Panc1 (cell line): ENCODE measurements around the gene RFC5.

Experiments
- CTCF ChIP-seq: fragments of 450-650 bp; IDR thresholded peaks from 2 replicates; pipeline ENCODE4 v1.5.1; 2017; ENCODE audit warnings: mild to moderate bottlenecking
- POLR2AphosphoS5 ChIP-seq: IDR thresholded peaks from 2 replicates; pipeline ENCODE4 v1.6.1; 2012; ENCODE audit warnings: mild to moderate bottlenecking, low read depth, low read length, moderate library complexity
- SIN3A ChIP-seq: IDR thresholded peaks from 2 replicates; pipeline ENCODE4 v1.6.1; 2012; ENCODE audit warnings: low read depth, mild to moderate bottlenecking, low read length, moderate library complexity, borderline replicate concordance; ENCODE audit not compliant: insufficient read depth
- TCF7L2 ChIP-seq: IDR thresholded peaks from 2 replicates; pipeline ENCODE4 v1.6.1; 2011; ENCODE audit warnings: mild to moderate bottlenecking, low read depth, low read length, inconsistent platforms
- TF ChIP-seq, protein P1 (sequence below), 2 experiments: IDR thresholded peaks; 2 replicates each; pipeline ENCODE4 v1.6.1; 2011 to 2012; ENCODE audit warnings: low read depth in 2 of 2, control low read depth in 1 of 2, low read length in 1 of 2, mild to moderate bottlenecking in 1 of 2, moderate library complexity in 1 of 2; ENCODE audit not compliant: insufficient read depth in 1 of 2

DNA sequence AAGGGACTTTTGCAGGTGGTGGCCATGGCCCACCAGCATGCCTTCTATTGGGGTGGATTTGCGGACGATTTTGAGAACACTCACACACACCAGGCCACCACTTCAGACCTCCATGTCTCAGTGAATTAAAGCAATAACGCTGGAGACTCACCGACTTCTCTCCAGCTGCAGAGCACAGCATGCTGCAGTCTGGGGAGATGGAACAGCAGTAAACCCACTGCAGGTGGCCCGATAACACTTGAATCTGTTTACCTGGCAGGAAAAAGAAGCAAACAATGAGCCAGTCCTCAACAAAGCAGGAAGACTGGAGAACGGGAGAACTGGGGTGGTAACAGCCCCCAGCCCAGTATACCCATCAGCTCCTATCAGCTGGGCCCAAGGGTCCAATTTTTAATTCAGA, 21.6 kb downstream of the RFC5 start:
- TF ChIP-seq, protein P1, sequence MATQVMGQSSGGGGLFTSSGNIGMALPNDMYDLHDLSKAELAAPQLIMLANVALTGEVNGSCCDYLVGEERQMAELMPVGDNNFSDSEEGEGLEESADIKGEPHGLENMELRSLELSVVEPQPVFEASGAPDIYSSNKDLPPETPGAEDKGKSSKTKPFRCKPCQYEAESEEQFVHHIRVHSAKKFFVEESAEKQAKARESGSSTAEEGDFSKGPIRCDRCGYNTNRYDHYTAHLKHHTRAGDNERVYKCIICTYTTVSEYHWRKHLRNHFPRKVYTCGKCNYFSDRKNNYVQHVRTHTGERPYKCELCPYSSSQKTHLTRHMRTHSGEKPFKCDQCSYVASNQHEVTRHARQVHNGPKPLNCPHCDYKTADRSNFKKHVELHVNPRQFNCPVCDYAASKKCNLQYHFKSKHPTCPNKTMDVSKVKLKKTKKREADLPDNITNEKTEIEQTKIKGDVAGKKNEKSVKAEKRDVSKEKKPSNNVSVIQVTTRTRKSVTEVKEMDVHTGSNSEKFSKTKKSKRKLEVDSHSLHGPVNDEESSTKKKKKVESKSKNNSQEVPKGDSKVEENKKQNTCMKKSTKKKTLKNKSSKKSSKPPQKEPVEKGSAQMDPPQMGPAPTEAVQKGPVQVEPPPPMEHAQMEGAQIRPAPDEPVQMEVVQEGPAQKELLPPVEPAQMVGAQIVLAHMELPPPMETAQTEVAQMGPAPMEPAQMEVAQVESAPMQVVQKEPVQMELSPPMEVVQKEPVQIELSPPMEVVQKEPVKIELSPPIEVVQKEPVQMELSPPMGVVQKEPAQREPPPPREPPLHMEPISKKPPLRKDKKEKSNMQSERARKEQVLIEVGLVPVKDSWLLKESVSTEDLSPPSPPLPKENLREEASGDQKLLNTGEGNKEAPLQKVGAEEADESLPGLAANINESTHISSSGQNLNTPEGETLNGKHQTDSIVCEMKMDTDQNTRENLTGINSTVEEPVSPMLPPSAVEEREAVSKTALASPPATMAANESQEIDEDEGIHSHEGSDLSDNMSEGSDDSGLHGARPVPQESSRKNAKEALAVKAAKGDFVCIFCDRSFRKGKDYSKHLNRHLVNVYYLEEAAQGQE (IDR thresholded peaks at IDR 0.05; ENCODE audit: insufficient read depth in 1 of 2, low read depth in 2 of 2, low read length in 1 of 2), result no peak
- TF ChIP-seq POLR2AphosphoS5, result no peak
- TF ChIP-seq CTCF, result no peak
- TF ChIP-seq SIN3A, result no peak
- TF ChIP-seq TCF7L2, result no peak
